Body of pancreas (tissue), 4 donors: ENCODE results near the gene ITIH3. TPM values are rescaled to one million over a fixed set of nuclear protein-coding genes. Genes with fewer than 3 reads are reported as not detected.

Source experiments
- ATAC-seq: fragments of 150-250 bp; one replicate; pipeline ENCODE4 v1.9.1; 2016
- DNase-seq, 4 donors: peaks; one replicate each; pipeline ENCODE4 v3.0.0-alpha.2; 2019
- H3K27ac ChIP-seq, 4 donors: fragments of 200-600 bp; sonication (generic); 1 replicate in 3 of 4; 2 replicates in 1 of 4; pipeline versions ENCODE4 v1.5.1 to v1.6.1; 2016 to 2019; ENCODE audit warnings: mild to moderate bottlenecking in 1 of 4, mixed read lengths in 1 of 4, moderate library complexity in 1 of 4
- H3K27me3 ChIP-seq, 2 donors: fragments of 200-600 bp; sonication (generic); one replicate each; pipeline ENCODE4 v1.6.0; 2016; ENCODE audit warnings: mild to moderate bottlenecking in 1 of 2
- H3K36me3 ChIP-seq, 2 donors: fragments of 200-600 bp; sonication (generic); replicated peaks in 1 of 2; 2 replicates each; pipeline ENCODE4 v1.5.1; 2016; ENCODE audit warnings: low read depth in 2 of 2; ENCODE audit not compliant: insufficient read depth in 1 of 2
- H3K4me1 ChIP-seq: fragments of 200-600 bp; sonication (generic); one replicate; pipeline ENCODE4 v1.6.0; 2016
- H3K4me3 ChIP-seq, 2 donors: fragments of 200-600 bp; sonication (generic); 1 replicate in 1 of 2; 2 replicates in 1 of 2; pipeline ENCODE4 v1.5.1; 2016 to 2019
- H3K9me3 ChIP-seq, 3 donors: fragments of 200-600 bp; sonication (generic); 1 replicate in 2 of 3; 2 replicates in 1 of 3; pipeline ENCODE4 v1.5.1; 2016
- CTCF ChIP-seq, 7 experiments: fragments of 450-650 bp in 4 of 7; fragments of 200-600 bp in 3 of 7; sonication (generic) in 3 of 7; IDR thresholded peaks; one replicate each; pipeline ENCODE4 v1.5.1; 2016 to 2019; ENCODE audit warnings: antibody characterized with exemption in 7 of 7
- POLR2A ChIP-seq, 3 donors: fragments of 450-650 bp; IDR thresholded peaks; one replicate each; pipeline ENCODE4 v1.6.1; 2016; ENCODE audit warnings: antibody characterized with exemption in 3 of 3, mild to moderate bottlenecking in 2 of 3
- WGBS, 2 donors: methylation state at CpG; one replicate each; pipeline ENCODE4 v1.1.5; 2017; 5-methylcytosine and 5-hydroxymethylcytosine counted together
- intact Hi-C: fragments of 100-400 bp; cut with DNase I; formaldehyde crosslinking; loops from one replicate; pipeline ENCODE4 v1.15.1; 2023
- total RNA-seq, 2 donors: library from RNA; depleted of rRNA; stranded (reverse); fragments of >200 nt; gene quantifications; one replicate each; pipeline ENCODE4 v1.1.0, GENCODE V29; 2016

Gene ITIH3
- total RNA-seq, 2 donors from 2014 or later: 1.6 TPM; not detected in 1

DNA sequence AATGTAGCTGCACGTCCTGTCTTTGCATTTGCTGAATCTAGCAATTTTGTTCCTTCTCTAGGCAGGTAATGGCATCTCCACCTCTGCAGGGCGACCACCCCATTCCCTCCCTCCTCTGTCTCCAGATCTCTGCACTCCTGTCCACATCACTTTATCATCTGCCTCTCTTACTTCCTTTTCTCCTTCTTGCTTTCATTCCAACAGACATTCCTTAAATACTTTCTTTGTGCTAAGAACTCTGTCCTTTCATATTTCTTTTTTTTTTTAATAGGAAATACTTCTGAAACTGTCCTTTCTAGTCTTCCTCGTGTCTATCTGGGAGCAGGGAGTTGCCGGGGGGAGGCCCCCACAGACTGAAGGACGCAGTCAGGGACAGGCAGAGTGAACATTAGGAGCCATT lies 7.2 kb downstream of the ITIH3 start:
- intact Hi-C loops: no loop called here
- ATAC-seq: no peak
- 59 to 63% methylated on average over 5 of the region's 5 CpGs for WGBS, 2 donors
- Histone ChIP-seq H3K4me1 (no peaks in the 10 kb centered on the region), H3K36me3 (no peaks in the 10 kb centered on the region), H3K9me3 (no peaks in the 10 kb centered on the region), H3K4me3 (no peak overlapping the region), H3K27ac (no peak overlapping the region), H3K27me3 (no peaks in the 10 kb centered on the region)
- no peak for DNase-seq
- TF ChIP-seq POLR2A (IDR thresholded peaks at IDR 0.05) (no peak), CTCF (IDR thresholded peaks at IDR 0.05) (no peak)

DNA sequence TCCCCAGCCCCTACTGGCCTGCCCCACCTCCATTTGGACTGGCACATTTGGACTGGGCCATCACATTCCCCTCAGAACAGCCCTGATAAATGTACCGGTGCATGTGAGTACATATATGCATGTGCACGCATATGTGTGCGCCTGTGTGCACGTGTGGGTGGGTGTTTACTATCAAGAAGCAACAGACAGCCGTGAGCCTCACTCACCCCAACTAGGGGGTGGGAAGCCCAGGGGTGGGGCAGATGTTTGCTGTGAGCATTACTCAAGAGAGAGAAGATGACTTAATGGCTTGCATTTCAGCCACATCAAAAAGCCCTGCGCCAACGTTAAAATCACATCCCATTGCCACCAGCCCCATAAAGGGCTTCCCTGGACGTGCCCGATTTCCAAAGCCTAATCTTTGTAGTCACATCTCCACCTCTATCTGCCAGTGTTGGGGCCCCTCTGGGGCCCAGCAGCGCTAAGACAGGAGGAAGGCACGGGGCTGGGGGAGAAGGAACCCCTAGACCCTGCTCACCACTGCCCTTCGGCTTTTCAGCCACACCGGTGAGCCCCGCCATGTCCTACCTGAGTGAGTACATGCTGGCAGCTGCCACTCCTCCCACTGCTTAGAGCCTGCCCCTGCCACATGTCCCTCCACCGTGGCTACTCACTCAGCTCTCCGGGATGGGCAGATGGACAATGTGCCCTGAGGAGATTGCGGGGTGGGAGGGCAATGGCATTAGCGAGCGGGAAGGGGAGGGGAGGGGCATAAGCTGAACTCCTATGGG lies 10.9 kb downstream of the ITIH3 start:
- TF ChIP-seq POLR2A (IDR thresholded peaks at IDR 0.05) (no peak), CTCF (IDR thresholded peaks at IDR 0.05) (no peak)
- intact Hi-C loops: no loop called here
- Histone ChIP-seq H3K27me3 (no peaks in the 10 kb centered on the region), H3K4me3 (no peak overlapping the region), H3K27ac (no peak overlapping the region), H3K4me1 (no peaks in the 10 kb centered on the region), H3K36me3 (no peaks in the 10 kb centered on the region), H3K9me3 (no peaks in the 10 kb centered on the region)
- no peak for DNase-seq
- 80 to 83% methylated on average over 17 to 19 of the region's 19 CpGs for WGBS, 2 donors
- no peak for ATAC-seq

GRCh38 chr3:52809149-52809548 lies 14.6 kb downstream of the ITIH3 start:
- Histone ChIP-seq H3K36me3 (no peaks in the 10 kb centered on the region), H3K4me3 (no peak overlapping the region), H3K27me3 (no peaks in the 10 kb centered on the region), H3K9me3 (no peaks in the 10 kb centered on the region), H3K27ac (no peak overlapping the region), H3K4me1 (no peaks in the 10 kb centered on the region)
- DNase-seq (no peak), ATAC-seq (no peak)
- no peak for TF ChIP-seq CTCF (IDR thresholded peaks at IDR 0.05)
- TF ChIP-seq POLR2A (IDR thresholded peaks at IDR 0.05): no peak
- WGBS, 2 donors: 62 to 71% methylated on average over 2 of the region's 2 CpGs
- intact Hi-C loops: no loop called here

GRCh38 chr3:52809662-52810377 lies 15.2 kb downstream of the ITIH3 start:
- no peak overlapping the region for H3K4me3 ChIP-seq
- intact Hi-C loops: no loop called here
- TF ChIP-seq CTCF (IDR thresholded peaks at IDR 0.05): no peak
- TF ChIP-seq POLR2A (IDR thresholded peaks at IDR 0.05): no peak
- no peak for ATAC-seq
- no peaks in the 10 kb centered on the region for H3K4me1 ChIP-seq
- no peak for DNase-seq
- H3K27me3 ChIP-seq: no peaks in the 10 kb centered on the region
- H3K9me3 ChIP-seq: no peaks in the 10 kb centered on the region
- WGBS, 2 donors: 60 to 64% methylated on average over 7 of the region's 7 CpGs
- H3K27ac ChIP-seq: no peak overlapping the region
- H3K36me3 ChIP-seq: no peaks in the 10 kb centered on the region
